ENCODE data around the gene E2F4. TPM values are rescaled to one million over a fixed set of nuclear protein-coding genes. Genes with fewer than 3 reads are reported as not detected.
A peak's percentile ranks its signal among the peaks of the same experiment; 100 is the strongest.

Gene E2F4
- total and polyA plus RNA-seq, 2 of the 13 experiments (the other 11 are each of a cell fraction or from before 2014, with no cell fraction given): 84.8 to 91.2 TPM

GRCh38 chr16:67150833-67151396, 41.0 kb upstream of the E2F4 start, which contains the start of gene B3GNT9:
Gene B3GNT9, minus strand, starts transcription at chr16:67150998. Its CDS starts 513 bp downstream, at chr16:67150485.
- Histone ChIP-seq H3K9me3 (ENCODE audit: low read length) (no peaks in the 10 kb centered on the region), H3K27me3 (ENCODE audit: control insufficient read depth in 1 of 2, insufficient read depth in 2 of 2, low read length in 2 of 2) (no peaks in the 10 kb centered on the region; a peak in 1 of 5 replicates), H3K9ac (ENCODE audit: insufficient read depth, low read depth, low read length) (peak within 1 kb of the TSS; percentile 63), H3K4me1 (ENCODE audit: insufficient read depth, low read length) (peaks cover 21% of the 10 kb centered on the region), H2AFZ (ENCODE audit: low read length) (no peak within 1 kb of the TSS), H4K20me1 (ENCODE audit: insufficient read depth, low read length) (peaks cover 9% of the 10 kb centered on the region; the same call in 1 of the 2 replicates), H3K4me3 (replicated peaks in 1 of 3; ENCODE audit: insufficient read depth in 1 of 3, low read depth in 2 of 3, low read length in 3 of 3) (peak within 1 kb of the TSS; percentile 64 to 77 (median 73)), H3K36me3 (replicated peaks in 1 of 2; ENCODE audit: control insufficient read depth in 1 of 2, insufficient read depth in 2 of 2, low read length in 2 of 2) (peaks cover 17 to 32% of the 10 kb centered on the region in 2 experiments; a peak in 4 of 5 replicates), H3K27ac (ENCODE audit: extremely low read length, insufficient read depth, low read length) (peak within 1 kb of the TSS; percentile 1), H3K79me2 (ENCODE audit: insufficient read depth, low read length) (no peaks in the 10 kb centered on the region), H3K4me2 (ENCODE audit: low read depth, low read length) (peak within 1 kb of the TSS; percentile 96)
- CTCF ChIA-PET (ENCODE audit: low intra/inter-chr PET ratio, low total read pairs): no interaction called here
- no TSS peak for BruUV-seq (replicated peaks)
- DNase-seq (ENCODE audit: low spot score) (peak; percentile 56), ATAC-seq (peak; percentile 69), FAIRE-seq (peak; percentile 52)
- intact Hi-C loops (cut with micrococcal nuclease; ENCODE audit: unreplicated experiment) (loop anchor here (10.0 kb wide), 1 partner anchor 256 kb away; no protein-coding TSS in a partner anchor), in situ Hi-C loops (cut with HindIII; ENCODE audit: extremely low pct_ligation_motif_present, low pct_unique_long_range_greater_than_20kb) (no loop called here)
- 3% methylated on average over 13 of the region's 34 CpGs for WGBS (ENCODE audit: low lambda C conversion rate)
- POLR2A ChIA-PET: interaction anchor here (0.9 to 4.1 kb wide), 15 partner anchors 9 to 246 kb away, joined by 3 to 31 read pairs (median 6); partner anchors contain the start of genes CBFB, FBXL8, NOL3 and PHAF1
- TF ChIP-seq, protein P1, sequence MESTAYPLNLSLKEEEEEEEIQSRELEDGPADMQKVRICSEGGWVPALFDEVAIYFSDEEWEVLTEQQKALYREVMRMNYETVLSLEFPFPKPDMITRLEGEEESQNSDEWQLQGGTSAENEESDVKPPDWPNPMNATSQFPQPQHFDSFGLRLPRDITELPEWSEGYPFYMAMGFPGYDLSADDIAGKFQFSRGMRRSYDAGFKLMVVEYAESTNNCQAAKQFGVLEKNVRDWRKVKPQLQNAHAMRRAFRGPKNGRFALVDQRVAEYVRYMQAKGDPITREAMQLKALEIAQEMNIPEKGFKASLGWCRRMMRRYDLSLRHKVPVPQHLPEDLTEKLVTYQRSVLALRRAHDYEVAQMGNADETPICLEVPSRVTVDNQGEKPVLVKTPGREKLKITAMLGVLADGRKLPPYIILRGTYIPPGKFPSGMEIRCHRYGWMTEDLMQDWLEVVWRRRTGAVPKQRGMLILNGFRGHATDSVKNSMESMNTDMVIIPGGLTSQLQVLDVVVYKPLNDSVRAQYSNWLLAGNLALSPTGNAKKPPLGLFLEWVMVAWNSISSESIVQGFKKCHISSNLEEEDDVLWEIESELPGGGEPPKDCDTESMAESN (CRISPR knock-in tag; conservative IDR thresholded peaks at IDR 0.05): peak; percentile 78
- TF ChIP-seq, protein P2, sequence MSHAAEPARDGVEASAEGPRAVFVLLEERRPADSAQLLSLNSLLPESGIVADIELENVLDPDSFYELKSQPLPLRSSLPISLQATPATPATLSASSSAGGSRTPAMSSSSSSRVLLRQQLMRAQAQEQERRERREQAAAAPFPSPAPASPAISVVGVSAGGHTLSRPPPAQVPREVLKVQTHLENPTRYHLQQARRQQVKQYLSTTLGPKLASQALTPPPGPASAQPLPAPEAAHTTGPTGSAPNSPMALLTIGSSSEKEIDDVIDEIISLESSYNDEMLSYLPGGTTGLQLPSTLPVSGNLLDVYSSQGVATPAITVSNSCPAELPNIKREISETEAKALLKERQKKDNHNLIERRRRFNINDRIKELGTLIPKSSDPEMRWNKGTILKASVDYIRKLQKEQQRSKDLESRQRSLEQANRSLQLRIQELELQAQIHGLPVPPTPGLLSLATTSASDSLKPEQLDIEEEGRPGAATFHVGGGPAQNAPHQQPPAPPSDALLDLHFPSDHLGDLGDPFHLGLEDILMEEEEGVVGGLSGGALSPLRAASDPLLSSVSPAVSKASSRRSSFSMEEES (CRISPR knock-in tag; IDR thresholded peaks at IDR 0.05): peak; percentile 68
- no peak for TF ChIP-seq KAT7 (CRISPR knock-in tag; IDR thresholded peaks at IDR 0.05; ENCODE audit: borderline replicate concordance)
- no peak for TF ChIP-seq ZNF629 (CRISPR knock-in tag; conservative IDR thresholded peaks at IDR 0.05)
- TF ChIP-seq ZNF543 (CRISPR knock-in tag; IDR thresholded peaks at IDR 0.05): no peak
- TF ChIP-seq, protein P3, sequence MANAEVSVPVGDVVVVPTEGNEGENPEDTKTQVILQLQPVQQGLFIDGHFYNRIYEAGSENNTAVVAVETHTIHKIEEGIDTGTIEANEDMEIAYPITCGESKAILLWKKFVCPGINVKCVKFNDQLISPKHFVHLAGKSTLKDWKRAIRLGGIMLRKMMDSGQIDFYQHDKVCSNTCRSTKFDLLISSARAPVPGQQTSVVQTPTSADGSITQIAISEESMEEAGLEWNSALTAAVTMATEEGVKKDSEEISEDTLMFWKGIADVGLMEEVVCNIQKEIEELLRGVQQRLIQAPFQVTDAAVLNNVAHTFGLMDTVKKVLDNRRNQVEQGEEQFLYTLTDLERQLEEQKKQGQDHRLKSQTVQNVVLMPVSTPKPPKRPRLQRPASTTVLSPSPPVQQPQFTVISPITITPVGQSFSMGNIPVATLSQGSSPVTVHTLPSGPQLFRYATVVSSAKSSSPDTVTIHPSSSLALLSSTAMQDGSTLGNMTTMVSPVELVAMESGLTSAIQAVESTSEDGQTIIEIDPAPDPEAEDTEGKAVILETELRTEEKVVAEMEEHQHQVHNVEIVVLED (CRISPR knock-in tag; IDR thresholded peaks at IDR 0.05; ENCODE audit: borderline replicate concordance): peak; percentile 56; the same call in 1 of the 2 replicates
- peak; percentile 37; the same call in 1 of the 2 replicates for TF ChIP-seq MYC (CRISPR knock-in tag; IDR thresholded peaks at IDR 0.05; ENCODE audit: borderline replicate concordance)
- TF ChIP-seq ZNF598 (CRISPR knock-in tag; IDR thresholded peaks at IDR 0.05; ENCODE audit: borderline replicate concordance): no peak
- no peak for TF ChIP-seq XBP1 (CRISPR knock-in tag; IDR thresholded peaks at IDR 0.05)
- TF ChIP-seq SOX6 (IDR thresholded peaks at IDR 0.05): no peak
- TF ChIP-seq SOX6 (CRISPR knock-in tag; IDR thresholded peaks at IDR 0.05): peak; percentile 38
- TF ChIP-seq HOXA3 (CRISPR knock-in tag; IDR thresholded peaks at IDR 0.05): 0 out of 2 replicates have a peak, but pooled peaks have one; percentile 6
- no peak for TF ChIP-seq ESRRA (CRISPR knock-in tag; IDR thresholded peaks at IDR 0.05; ENCODE audit: low read depth)
- TF ChIP-seq ZFY (CRISPR knock-in tag; IDR thresholded peaks at IDR 0.05): peak; percentile 80
- TF ChIP-seq ETS1 (CRISPR knock-in tag; IDR thresholded peaks at IDR 0.05): no peak
- peak; percentile 24; the same call in 1 of the 2 replicates for TF ChIP-seq ZNF605 (CRISPR knock-in tag; IDR thresholded peaks at IDR 0.05)
